ENCODE data around the gene PPP1R12C.

PPP1R12C gene

GRCh38 chr19:55041627-55042343 lies 75.7 kb downstream of the PPP1R12C start:
- Histone ChIP-seq H3K27me3 (peaks cover 60% of the 10 kb centered on the region), H3K9me3 (no peaks in the 10 kb centered on the region), H3K27ac (no peak overlapping the region), H3K4me3 (ENCODE audit: low read depth in 1 of 2, low read length in 1 of 2) (no peak overlapping the region), H3K36me3 (no peaks in the 10 kb centered on the region), H3K4me1 (ENCODE audit: control insufficient read depth in 1 of 2, insufficient read depth in 1 of 2, low read depth in 1 of 2, low read length in 1 of 2) (no peaks in the 10 kb centered on the region)
- no peak for TF ChIP-seq CTCF (IDR thresholded peaks at IDR 0.05)

GRCh38 chr19:55041244-55041626 lies 76.2 kb downstream of the PPP1R12C start:
- Histone ChIP-seq H3K27ac (no peak overlapping the region), H3K4me1 (ENCODE audit: control insufficient read depth in 1 of 2, insufficient read depth in 1 of 2, low read depth in 1 of 2, low read length in 1 of 2) (no peaks in the 10 kb centered on the region), H3K4me3 (ENCODE audit: low read depth in 1 of 2, low read length in 1 of 2) (no peak overlapping the region), H3K9me3 (no peaks in the 10 kb centered on the region), H3K27me3 (peaks cover 60% of the 10 kb centered on the region), H3K36me3 (no peaks in the 10 kb centered on the region)
- TF ChIP-seq CTCF (IDR thresholded peaks at IDR 0.05) = no peak
